HEK293T (cell line): ENCODE data around the gene R3HDM2.

Experiments
- ELF4 ChIP-seq: fragments of 450-650 bp; IDR thresholded peaks from 2 replicates; pipeline ENCODE4 v1.6.1; 2017; ENCODE audit warnings: antibody characterized with exemption
- HDGF ChIP-seq: fragments of 450-650 bp; IDR thresholded peaks from 2 replicates; pipeline ENCODE4 v1.6.1; 2017; ENCODE audit warnings: antibody characterized with exemption, borderline replicate concordance
- L3MBTL2 ChIP-seq: fragments of 450-650 bp; conservative IDR thresholded peaks from 2 replicates; pipeline ENCODE4 v1.6.1; 2016; ENCODE audit warnings: mild to moderate bottlenecking
- LEF1 ChIP-seq: fragments of 450-650 bp; IDR thresholded peaks from 2 replicates; pipeline ENCODE4 v1.6.1; 2017; ENCODE audit warnings: mild to moderate bottlenecking, borderline replicate concordance
- PKNOX1 ChIP-seq: fragments of 450-650 bp; IDR thresholded peaks from 2 replicates; pipeline ENCODE4 v1.6.1; 2016
- SP1 ChIP-seq: fragments of 450-650 bp; IDR thresholded peaks from 2 replicates; pipeline ENCODE4 v1.6.1; 2017

DNA sequence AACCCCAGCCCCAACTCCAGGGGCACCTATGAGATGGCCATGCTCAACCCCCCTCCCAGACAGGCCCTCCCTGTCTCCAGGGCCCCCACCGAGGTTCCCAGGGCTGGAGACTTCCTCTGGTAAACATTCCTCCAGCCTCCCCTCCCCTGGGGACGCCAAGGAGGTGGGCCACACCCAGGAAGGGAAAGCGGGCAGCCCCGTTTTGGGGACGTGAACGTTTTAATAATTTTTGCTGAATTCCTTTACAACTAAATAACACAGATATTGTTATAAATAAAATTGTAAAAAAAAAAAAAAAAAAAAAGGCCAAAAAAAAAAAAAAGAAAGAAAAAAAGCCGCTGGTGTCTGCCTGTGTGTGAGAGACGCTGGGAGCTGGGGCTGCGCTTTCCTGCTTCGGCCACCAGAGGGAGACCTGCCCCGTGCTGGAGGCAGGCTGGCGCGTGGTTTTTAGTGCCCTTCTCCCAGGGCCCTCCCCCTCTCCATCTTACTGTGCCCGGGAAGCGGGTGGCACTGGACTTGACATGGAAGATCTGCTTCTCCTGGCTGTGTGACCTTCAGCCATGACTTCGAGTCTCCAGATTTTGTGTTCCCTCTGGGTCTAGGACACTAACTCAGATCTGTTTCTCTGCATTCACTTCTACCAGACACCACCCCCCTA is 217.7 kb downstream of the R3HDM2 start:
- no peak for TF ChIP-seq L3MBTL2
- TF ChIP-seq PKNOX1: no peak
- TF ChIP-seq ELF4: no peak
- no peak for TF ChIP-seq SP1
- no peak for TF ChIP-seq LEF1
- TF ChIP-seq HDGF: no peak
